Lung (tissue), 12 donors: Measurements from ENCODE around the gene IL6R. TPM values are rescaled to one million over a fixed set of nuclear protein-coding genes. Genes with fewer than 3 reads are reported as not detected.

ENCODE experiments used
- ATAC-seq: fragments of 200-7000 bp; cut with Tn5 transposase; one replicate; pipeline ENCODE4 v1.9.1; 2020; ENCODE audit warnings: moderate number of reproducible peaks; ENCODE audit not compliant: insufficient read depth, low FRiP score
- DNase-seq, 3 donors: peaks; one replicate each; pipeline ENCODE4 v3.0.0-alpha.2; 2013 to 2017
- H3K27ac ChIP-seq, 2 donors: one replicate each; pipeline ENCODE4 v1.5.1; 2013; ENCODE audit warnings: mild to moderate bottlenecking in 2 of 2, moderate library complexity in 2 of 2, control low read depth in 1 of 2, inconsistent platforms in 1 of 2, low read depth in 1 of 2, low read length in 1 of 2
- H3K27me3 ChIP-seq, 3 donors: one replicate each; pipeline ENCODE4 v1.5.1; 2013; ENCODE audit warnings: low read length in 2 of 3; ENCODE audit not compliant: control insufficient read depth in 3 of 3, insufficient read depth in 3 of 3
- H3K36me3 ChIP-seq, 4 donors: one replicate each; pipeline ENCODE4 v1.5.1; 2013; ENCODE audit warnings: low read length in 4 of 4, mild to moderate bottlenecking in 1 of 4, moderate library complexity in 1 of 4; ENCODE audit not compliant: control insufficient read depth in 4 of 4, insufficient read depth in 4 of 4
- H3K4me1 ChIP-seq, 5 donors: one replicate each; pipeline ENCODE4 v1.5.1; 2013; ENCODE audit warnings: low read length in 5 of 5, mild to moderate bottlenecking in 2 of 5, moderate library complexity in 1 of 5; ENCODE audit not compliant: control insufficient read depth in 5 of 5, insufficient read depth in 5 of 5
- H3K4me3 ChIP-seq: one replicate; pipeline ENCODE4 v1.5.1; 2013; ENCODE audit warnings: mild to moderate bottlenecking, control low read depth, moderate library complexity
- H3K9ac ChIP-seq, 2 donors: one replicate each; pipeline ENCODE4 v1.5.1; 2013; ENCODE audit warnings: low read length in 2 of 2, control low read depth in 1 of 2; ENCODE audit not compliant: insufficient read depth in 1 of 2
- H3K9me3 ChIP-seq, 4 donors: one replicate each; pipeline ENCODE4 v1.5.1; 2013; ENCODE audit warnings: low read length in 3 of 4, mild to moderate bottlenecking in 1 of 4, moderate library complexity in 1 of 4; ENCODE audit not compliant: control insufficient read depth in 4 of 4, insufficient read depth in 3 of 4
- CTCF ChIP-seq: IDR thresholded peaks from 2 replicates; pipeline ENCODE4 v1.5.1; 2012; ENCODE audit warnings: mild to moderate bottlenecking; ENCODE audit errors: control extremely low read depth, extremely low read depth
- WGBS, 2 donors: extraction: QIAGEN DNeasy Blood & Tissue Kit; methylation state at CpG; one replicate each; pipeline ENCODE4 v1.1.7; 2013; 5-methylcytosine and 5-hydroxymethylcytosine counted together
- polyA plus RNA-seq, 2 donors: library from polyadenylated mRNA; stranded (reverse); fragments of 200-250 nt; gene quantifications; one replicate each; pipeline ENCODE4 v1.2.1, GENCODE V29; 2013
- total RNA-seq, 2 donors: library from RNA; depleted of rRNA in 1 of 2; stranded (reverse); fragments of >200 nt in 1 of 2; gene quantifications; one replicate each; pipeline ENCODE4 v1.2.1, GENCODE V29; 2014 to 2021
- donor health status: control.
- donor health status: control.
- donor health status: Bipolar disorder and iron deficiency.
- donor health status: healthy.
- donor health status: DM: yes; HTN: yes; CAD: no.

IL6R gene
- total and polyA plus RNA-seq, 4 donors: 12.3 to 79.7 (median 32.0) TPM

- WGBS, 2 donors: 90 to 93% methylated on average over 8 of the region's 8 CpGs
Measured at GRCh38 chr1:154414606-154415005, 9.5 kb downstream of the IL6R start.

DNA sequence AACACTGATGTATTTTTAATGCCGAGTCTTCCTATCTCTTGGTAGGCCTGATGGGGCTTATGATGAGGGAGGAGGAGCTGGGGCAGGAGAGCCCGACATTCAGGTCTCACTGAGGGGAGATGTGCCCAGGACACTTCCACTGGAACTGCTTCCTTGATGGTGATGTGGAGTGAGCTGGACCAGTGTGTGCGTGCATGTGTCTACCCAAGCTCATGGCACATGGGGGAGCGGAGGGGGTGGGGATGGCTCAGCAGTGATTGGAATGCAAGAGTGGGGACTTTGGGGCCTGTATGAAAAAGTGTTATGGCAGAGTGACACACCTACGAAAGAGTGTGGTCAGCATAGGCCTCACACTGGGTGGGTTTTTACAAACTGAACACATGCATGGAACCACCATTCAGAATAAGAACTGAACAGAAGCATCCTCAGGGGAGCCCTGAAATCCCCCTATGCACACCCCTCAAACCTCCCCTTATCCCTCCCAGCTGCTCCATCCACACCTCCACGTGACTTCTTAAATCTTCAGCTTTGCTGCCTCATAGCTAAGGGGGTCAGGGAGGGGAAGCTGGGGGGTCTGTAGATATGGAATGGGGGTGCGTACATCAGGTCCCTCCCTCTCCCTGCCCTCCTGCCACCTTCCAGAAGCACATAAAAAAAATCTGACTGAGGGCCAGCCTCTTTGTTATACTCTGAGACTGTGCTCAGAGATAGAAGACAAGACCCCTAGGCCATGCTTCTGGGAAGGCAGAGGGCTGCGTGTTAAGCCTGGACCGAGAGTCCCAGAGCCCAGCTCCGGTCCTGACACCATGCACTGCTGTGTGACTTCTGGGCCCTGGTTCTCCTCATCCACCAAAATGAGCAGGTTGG is 11.6 kb downstream of the IL6R start:
- peaks cover 6 to 27% (median 17%) of the 10 kb centered on the region in 5 donors for H3K4me1 ChIP-seq
- 95 to 96% methylated on average over 10 of the region's 10 CpGs for WGBS, 2 donors

More at GRCh38 chr1:154414606-154415005, 9.5 kb downstream of the IL6R start:
- ATAC-seq: no peak
- H3K9ac ChIP-seq: no peak overlapping the region
- H3K36me3 ChIP-seq: peaks cover 0 to 3% (median 0%) of the 10 kb centered on the region in 4 donors
- peak overlapping the region in 1 of 2 donors; percentile 6 for H3K27ac ChIP-seq
- H3K4me3 ChIP-seq: no peak overlapping the region
- no peaks in the 10 kb centered on the region for H3K27me3 ChIP-seq
- TF ChIP-seq CTCF: no peak
- no peak for DNase-seq
- no peaks in the 10 kb centered on the region for H3K9me3 ChIP-seq
- peaks cover under 1 to 19% (median 10%) of the 10 kb centered on the region in 5 donors for H3K4me1 ChIP-seq

DNA sequence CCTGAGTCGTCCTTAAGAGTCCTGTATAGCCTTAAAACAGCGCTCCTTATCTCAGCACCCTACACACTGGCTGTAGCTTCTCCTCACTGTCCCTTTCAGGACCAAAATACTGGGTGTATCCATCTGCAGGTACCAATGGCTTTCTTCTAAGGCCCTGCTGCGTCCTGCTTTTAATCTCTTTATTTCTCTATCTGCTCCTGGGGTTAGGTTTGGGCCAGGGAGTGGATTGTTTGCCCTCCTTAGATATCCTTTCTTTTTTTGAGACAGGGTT is 12.1 kb downstream of the IL6R start:
- no peak overlapping the region for H3K9ac ChIP-seq
- H3K9me3 ChIP-seq: no peaks in the 10 kb centered on the region
- no peak for DNase-seq
- ATAC-seq: no peak
- no peaks in the 10 kb centered on the region for H3K36me3 ChIP-seq
- no peak overlapping the region for H3K4me3 ChIP-seq
- WGBS, 2 donors: 85 to 92% methylated on average over 3 of the region's 3 CpGs
- no peak for TF ChIP-seq CTCF
- H3K4me1 ChIP-seq: peaks cover 6 to 27% (median 17%) of the 10 kb centered on the region in 5 donors
- H3K27ac ChIP-seq: no peak overlapping the region
- no peaks in the 10 kb centered on the region for H3K27me3 ChIP-seq

More for the DNA sequence above, 11.6 kb downstream of the IL6R start:
- DNase-seq (no peak), ATAC-seq (no peak)
- no peaks in the 10 kb centered on the region for H3K27me3 ChIP-seq
- no peaks in the 10 kb centered on the region for H3K9me3 ChIP-seq
- no peak for TF ChIP-seq CTCF
- no peak overlapping the region for H3K27ac ChIP-seq
- H3K9ac ChIP-seq: no peak overlapping the region
- H3K36me3 ChIP-seq: no peaks in the 10 kb centered on the region
- H3K4me3 ChIP-seq: no peak overlapping the region
